Measurements from ENCODE around the gene SMG1. TPM values are rescaled to one million over a fixed set of nuclear protein-coding genes. Genes with fewer than 3 reads are reported as not detected.

Gene SMG1
- total RNA-seq, 1 experiment from 2014 or later = 72.7 TPM

GRCh38 chr16:18782697-18783429 is 143.3 kb downstream of the SMG1 start:
- no peaks in the 10 kb centered on the region for H3K9me3 ChIP-seq (ENCODE audit: control insufficient read depth in 1 of 2, insufficient read depth in 1 of 2, low read depth in 1 of 2, low read length in 2 of 2)
- ATAC-seq (no peak), DNase-seq (ENCODE audit: low read depth, low spot score) (no peak)
- H3K9ac ChIP-seq (ENCODE audit: low read length) = no peak overlapping the region
- H3K4me3 ChIP-seq (replicated peaks in 1 of 2; ENCODE audit: low read depth in 1 of 2, low read length in 2 of 2) = no peak overlapping the region
- peaks cover 56% of the 10 kb centered on the region for H3K79me2 ChIP-seq (ENCODE audit: insufficient read depth, low read length)
- no peaks in the 10 kb centered on the region for H3K9me2 ChIP-seq (ENCODE audit: insufficient read depth)
- H3K27me3 ChIP-seq (ENCODE audit: insufficient read depth, low read length) = no peaks in the 10 kb centered on the region
- peaks cover 0 to 7% of the 10 kb centered on the region in 2 experiments; a peak in 2 of 4 replicates for H3K4me1 ChIP-seq (ENCODE audit: control insufficient read depth in 1 of 2, insufficient read depth in 2 of 2, low read length in 2 of 2)
- ChIA-PET RAD21 (ENCODE audit: low non-redundant PET in 1 of 2, low total read pairs in 2 of 2, uncharacterized antibody in 2 of 2, unreplicated experiment in 2 of 2) (no interaction called here), CTCF (no interaction called here), POLR2A (no interaction called here)
- no peak overlapping the region for H2AFZ ChIP-seq (ENCODE audit: low read depth, low read length, poor library complexity, severe bottlenecking)
- H3K4me2 ChIP-seq (ENCODE audit: low read length) = no peak overlapping the region
- H3K36me3 ChIP-seq (ENCODE audit: control insufficient read depth in 1 of 2, insufficient read depth in 2 of 2, low read length in 2 of 2) = peaks cover 45 to 49% of the 10 kb centered on the region in 2 experiments
- BruUV-seq (replicated peaks) = no TSS peak
- intact Hi-C loops (cut with micrococcal nuclease) = no loop called here
- H4K20me1 ChIP-seq (ENCODE audit: insufficient read depth) = peaks cover 52% of the 10 kb centered on the region; the same call in 1 of the 2 replicates
- H3K27ac ChIP-seq (ENCODE audit: low read depth, low read length) = no peak overlapping the region
- TF ChIP-seq MAX (IDR thresholded peaks at IDR 0.05) (no peak), ZFX (IDR thresholded peaks at IDR 0.05) (no peak), POLR2AphosphoS5 (IDR thresholded peaks at IDR 0.05; ENCODE audit: low read depth, low read length) (no peak), ELF1 (IDR thresholded peaks at IDR 0.05; ENCODE audit: borderline replicate concordance, low read depth) (no peak), TCF7L2 (IDR thresholded peaks at IDR 0.05; ENCODE audit: borderline replicate concordance, extremely low read depth, insufficient read depth, insufficient read length) (no peak), ZBTB33 (IDR thresholded peaks at IDR 0.05; ENCODE audit: extremely low read depth, insufficient replicate concordance, low read length) (no peak), EZH2phosphoT487 (IDR thresholded peaks at IDR 0.05; ENCODE audit: borderline replicate concordance) (no peak), REST (IDR thresholded peaks at IDR 0.05; ENCODE audit: low read depth) (no peak), JUND (IDR thresholded peaks at IDR 0.05) (no peak), CEBPB (IDR thresholded peaks at IDR 0.05; ENCODE audit: low read depth) (no peak), ATF3 (IDR thresholded peaks at IDR 0.05) (no peak), POLR2A (IDR thresholded peaks at IDR 0.05; ENCODE audit: borderline replicate concordance, extremely low read depth, insufficient read depth, insufficient read length) (no peak), CTCF (IDR thresholded peaks at IDR 0.05 in 2 of 3, conservative IDR thresholded peaks at IDR 0.05 in 1 of 3; ENCODE audit: borderline replicate concordance in 1 of 3, insufficient read depth in 1 of 3, low read depth in 2 of 3, low read length in 2 of 3) (no peak), SIN3A (IDR thresholded peaks at IDR 0.05; ENCODE audit: low read depth) (no peak), SP1 (IDR thresholded peaks at IDR 0.05; ENCODE audit: low read depth) (no peak), SRF (IDR thresholded peaks at IDR 0.05; ENCODE audit: low read depth) (no peak), CBX3 (IDR thresholded peaks at IDR 0.05; ENCODE audit: low read depth) (no peak)

Data from HCT116 (cell line).